Islet precursor cell (in vitro differentiated cells): ENCODE data around the gene ARGLU1.
A peak's percentile ranks its signal among the peaks of the same experiment; 100 is the strongest.

Experiments
- DNase-seq: peaks from one replicate; pipeline ENCODE4 v3.0.0-alpha.2; 2018

Gene ARGLU1

DNA sequence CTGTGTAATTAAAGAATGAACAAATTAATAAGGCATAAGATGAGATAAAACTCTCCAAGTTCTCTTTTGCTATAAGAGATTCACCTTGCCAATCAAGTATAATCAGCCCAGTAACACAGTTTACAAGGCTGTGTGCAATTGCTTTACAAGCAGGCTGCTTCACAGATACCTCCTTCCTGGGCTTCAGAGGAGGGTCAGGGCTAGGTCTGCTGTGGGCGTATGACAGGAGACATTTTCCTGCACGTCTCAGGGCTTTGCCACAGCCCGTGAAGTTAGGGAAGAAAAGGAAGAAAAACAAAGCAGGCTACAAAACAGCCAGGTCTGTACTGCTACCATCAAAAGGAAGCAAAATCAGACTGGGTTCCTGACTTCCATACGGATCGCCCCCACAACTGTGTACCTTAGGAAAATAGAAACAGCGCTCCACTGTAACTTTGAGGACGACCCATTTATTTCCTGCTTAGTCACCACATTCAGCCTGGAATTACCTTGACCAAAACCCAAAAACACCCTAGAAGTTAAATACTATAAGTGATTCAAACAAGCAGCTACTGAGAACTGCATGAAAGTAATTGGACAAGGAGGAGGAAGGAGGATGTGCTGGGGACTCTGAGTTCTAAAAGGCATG lies 44.9 kb downstream of the ARGLU1 start:
- DNase-seq = peak; percentile 74

DNA sequence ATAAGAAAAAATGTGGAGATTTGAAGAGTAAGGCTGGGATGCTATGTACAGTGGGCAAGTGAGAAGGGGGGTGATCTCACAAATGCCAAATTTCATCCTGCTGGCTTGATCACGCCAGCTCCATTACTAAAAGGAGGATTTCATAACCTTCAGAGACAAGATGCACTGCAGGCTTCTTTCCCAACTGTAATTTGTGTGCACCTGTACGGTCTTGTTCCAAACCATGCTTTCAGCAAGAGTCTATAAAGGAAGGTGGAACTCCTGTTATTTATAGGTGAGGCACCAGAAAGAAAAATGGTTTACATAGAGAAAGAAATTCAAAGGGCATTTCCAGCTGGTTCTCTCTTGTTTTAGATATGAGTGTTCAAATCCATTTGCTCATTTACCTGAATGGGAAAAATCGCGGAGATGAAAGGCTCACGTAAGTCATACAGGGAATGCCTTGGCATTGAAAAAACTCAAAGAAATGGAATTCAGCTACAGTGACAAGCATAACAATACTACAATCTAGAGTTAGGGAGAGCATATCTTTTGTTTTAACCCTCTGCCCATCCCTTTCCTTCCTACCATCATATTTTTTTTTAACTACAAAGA lies 45.7 kb downstream of the ARGLU1 start:
- DNase-seq = no peak

DNA sequence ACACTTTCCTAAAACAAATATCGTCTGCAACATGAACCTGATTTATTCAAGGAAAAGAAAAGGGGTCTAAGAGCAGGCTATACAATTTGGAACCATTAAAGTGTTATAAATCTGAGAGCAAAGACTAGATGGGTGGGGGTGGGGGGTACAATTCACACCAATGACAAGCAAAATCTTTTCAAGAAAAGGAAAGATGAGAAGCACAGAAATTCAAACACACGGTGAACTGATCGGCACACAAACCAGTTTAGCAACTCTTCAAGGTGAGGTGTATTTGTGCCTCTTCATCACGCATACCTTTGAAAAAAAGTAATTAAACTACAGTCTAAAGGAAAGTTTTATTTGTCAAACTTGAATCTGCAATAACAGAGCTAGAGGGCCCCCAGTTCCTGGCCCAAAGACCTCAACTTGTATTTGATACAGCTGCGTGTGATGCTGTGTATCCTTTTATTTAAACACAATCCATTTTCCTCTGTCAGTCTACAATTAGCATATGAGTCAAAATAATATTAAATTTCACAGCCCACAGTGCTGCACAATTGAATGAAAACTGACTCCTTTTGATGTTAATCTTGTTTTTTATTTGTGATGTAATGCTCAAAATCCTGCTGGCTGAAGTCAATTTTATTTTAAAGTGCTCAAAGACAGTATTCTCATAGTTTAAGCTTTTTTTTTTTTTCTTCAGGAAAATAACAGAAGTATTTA lies 46.7 kb downstream of the ARGLU1 start:
- no peak for DNase-seq

DNA sequence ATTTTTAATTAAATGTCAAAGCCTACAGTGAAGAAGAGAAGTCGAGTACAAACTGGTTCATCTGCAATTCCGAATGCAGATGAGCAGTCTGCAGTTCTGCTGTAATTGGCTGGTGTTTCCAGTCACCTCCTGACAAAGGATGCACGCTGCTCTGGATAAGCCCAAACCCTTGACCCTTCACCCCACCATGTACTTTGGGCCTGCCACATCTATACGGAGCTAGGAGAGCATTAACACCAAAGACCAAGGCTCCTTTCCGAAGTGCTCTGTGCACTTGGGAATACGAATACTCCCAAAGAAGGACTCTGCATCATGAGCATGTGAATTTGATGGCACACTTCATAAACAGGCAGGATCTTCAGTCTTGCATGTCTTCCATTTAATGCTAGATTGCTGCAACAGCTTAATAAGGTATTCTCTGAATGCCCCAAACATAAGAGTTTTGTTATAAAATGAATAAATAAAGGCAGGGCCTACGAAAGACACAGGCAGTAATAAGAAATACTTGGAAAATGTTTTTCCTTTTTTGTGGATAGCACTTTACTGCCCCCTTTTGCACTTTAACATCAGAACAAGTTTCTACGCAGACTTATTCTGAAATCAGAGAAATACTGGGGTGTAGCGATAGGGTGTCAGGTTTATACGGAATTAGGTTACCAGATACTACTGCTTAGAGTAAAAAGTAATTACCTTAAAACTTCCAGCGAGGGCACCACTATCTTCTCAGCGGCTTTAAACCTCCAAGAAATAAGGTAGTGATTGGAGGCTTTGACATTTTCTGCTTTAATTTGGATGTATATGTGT lies 47.5 kb downstream of the ARGLU1 start:
- no peak for DNase-seq

DNA sequence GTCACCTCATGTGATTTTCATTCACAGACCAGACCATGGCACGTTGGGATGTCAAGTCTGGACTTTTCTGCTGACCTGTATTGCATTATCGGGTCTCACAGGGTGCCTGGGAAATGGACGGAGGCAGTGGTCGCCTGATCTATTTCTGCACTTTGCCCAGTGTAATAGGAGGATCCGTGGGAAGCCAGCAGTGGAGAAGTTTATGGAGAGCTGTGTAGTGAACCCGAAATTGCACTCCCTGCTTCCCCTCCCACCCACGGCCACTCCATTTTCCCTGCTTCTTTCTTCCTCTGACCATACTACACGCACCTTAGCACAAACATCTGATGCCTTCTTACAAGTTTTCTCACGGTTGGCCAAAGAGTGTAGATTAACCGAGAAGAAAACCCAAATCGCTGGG lies 49.4 kb downstream of the ARGLU1 start:
- DNase-seq = no peak

DNA sequence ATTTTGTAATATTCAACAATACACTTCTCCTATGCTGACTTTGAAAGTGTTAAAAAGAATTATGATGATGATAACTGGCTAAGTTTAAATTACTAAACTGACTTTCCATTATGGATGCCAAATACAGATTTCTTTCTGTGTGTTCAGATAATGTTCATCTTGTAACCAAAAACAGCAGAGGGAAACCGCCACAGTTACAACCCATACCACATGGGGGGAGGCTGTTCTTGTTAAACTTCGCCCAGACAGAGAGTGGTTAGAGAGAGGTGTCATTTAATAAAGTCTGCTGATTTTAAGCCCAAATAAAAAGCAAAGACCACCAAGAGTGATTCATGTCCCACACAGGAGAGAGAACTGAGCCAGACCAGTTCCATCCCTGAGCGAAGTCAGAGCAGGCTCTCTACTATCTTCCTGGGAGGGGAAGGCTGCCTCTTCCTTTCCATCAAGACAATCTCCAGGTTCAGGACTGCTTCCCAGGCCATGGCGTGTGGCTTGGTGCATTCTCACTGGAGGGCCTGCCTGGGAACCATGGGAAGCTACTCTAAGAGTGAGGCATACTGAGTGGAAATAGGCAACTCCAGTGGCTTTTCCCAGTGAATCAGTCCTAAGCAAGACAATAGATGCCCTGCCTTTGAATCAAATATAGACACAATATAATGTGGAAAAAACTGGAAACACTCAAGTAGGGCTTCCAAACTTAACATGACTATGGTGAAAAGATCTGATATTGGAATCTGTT lies 50.7 kb downstream of the ARGLU1 start:
- no peak for DNase-seq

DNA sequence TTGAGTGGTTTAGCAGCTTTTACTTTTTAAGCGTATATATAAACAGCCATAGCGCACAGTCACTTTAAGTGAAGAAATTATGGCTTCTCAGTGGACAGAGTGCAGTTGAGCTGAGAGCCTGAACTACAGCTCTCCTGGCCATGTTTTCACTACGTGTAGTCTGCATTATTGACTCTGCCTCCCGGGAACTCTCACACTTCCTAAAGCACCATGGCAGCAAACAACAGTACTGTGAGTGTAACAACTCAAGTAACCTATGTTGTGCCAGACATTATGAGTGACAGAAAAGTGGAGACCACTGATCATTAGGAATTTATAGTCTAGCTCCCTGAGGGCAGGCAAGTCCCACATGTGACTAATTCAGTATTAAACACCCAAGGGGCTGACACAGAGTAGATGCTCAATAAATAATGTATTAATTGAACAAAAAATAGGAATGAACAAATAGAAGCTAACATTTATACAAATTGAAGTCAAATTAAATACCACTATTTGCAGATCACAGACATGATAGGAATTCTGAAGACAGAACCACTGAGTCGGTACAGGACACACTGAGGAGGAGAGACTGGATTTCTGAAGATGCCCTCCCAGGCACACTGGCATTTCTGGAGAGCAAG lies 52.2 kb downstream of the ARGLU1 start:
- no peak for DNase-seq

DNA sequence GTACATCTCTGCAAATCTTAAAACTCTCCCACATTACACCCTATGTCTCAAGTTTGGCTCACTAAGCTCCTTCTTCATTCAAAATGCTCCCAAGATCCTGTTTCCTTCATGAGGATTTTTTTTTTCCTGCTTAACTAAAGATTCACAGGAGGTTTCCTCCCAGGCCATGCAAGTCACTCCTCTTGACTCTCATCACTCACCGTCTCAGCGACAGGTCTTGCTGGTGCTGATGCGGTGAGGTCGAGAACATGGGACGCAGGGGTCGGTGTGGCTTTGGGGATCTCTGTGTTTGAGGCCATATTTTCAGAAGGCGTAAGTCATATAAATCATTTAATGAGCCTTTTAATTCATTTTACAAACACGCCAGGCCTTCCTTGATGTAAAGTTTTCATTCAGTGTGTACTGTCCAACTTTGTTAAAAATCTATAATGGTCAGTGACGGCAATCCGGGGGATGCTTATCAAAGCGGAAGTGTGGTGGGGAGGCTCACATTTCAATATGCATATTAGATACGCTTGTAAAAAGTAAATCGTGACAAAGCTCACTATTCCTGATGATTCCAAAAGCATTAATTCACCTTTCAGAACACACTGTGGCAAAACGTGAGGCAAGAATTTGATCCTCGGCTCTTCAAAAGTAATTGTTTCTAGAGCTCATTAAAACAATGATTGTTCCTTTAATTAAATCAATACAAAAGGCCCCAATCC lies 52.9 kb downstream of the ARGLU1 start:
- no peak for DNase-seq

DNA sequence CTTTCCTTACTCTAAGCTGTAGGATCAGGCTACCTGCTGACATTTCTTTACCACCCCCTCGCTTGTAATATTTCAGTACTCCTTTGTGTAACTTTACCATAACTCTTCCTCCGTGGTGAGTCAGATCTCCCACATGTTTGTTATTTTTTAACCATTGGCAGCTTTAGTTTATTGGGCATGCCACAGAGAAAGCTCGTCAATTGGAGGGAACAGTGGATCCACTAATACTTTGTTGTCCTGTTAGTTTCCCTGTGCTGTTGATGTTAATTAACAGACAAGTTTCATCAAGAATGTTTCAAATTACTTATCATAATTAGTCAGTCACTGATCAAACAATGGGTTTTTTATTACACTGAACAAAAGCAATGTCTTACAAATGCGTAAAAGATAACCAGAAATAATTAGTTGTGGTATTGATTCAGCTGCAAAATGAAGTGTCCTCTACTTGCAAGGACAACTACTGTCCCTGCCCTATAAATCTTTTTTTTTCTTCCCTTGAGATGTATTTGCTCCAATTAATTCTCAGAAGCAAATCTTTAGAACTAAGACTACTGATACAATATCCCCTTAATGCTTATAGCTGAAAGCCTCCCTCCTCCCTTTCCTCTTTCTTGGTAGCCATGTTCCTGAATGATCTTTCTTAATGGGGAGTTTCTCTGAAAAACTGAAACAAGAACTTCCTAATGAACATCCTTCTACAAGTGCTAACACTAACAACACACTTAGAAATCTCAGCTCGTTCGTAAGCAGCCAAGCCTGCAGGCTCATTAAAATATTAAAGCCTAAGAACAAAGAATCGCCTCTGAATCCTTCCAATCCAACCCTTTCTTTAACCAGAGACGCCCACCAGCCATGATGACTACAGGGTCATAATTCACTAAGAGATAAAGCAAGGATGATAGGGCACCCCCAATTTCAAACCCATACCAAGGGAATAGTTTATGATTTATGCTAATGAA lies 54.6 kb downstream of the ARGLU1 start:
- DNase-seq = no peak

DNA sequence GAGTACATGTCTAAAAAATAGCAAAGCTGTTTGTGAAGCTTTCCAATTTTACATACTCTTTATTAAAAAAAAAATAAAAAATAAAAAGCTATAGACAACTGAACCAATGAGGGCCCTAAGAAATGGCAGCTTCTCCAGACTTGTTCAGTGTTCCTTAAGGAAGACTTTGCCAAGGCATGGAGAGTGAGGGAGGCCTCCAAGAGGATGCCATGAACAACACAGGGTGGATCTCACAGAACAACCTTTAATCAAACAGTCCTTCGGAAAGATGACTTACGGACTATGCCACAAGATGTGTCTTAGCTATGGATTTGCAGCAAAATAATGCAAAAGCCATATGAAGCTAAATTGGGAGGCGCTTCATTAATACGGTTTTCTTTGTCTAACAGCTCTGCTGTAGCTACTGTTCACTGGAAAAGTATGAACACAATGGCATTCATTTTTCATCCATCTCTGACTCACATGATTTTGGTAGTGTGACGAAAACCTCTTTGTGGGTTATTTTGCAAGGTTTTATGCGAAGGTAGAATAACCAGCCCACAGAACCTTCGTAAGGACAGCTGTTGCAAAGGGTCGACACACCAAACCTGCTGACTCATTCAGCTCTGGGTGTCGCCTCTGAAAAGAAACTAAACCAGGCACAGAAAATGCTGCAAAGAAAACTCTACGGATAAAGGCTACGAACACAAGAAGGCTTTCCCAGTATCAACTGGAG lies 60.2 kb downstream of the ARGLU1 start:
- DNase-seq = peak; percentile 62

DNA sequence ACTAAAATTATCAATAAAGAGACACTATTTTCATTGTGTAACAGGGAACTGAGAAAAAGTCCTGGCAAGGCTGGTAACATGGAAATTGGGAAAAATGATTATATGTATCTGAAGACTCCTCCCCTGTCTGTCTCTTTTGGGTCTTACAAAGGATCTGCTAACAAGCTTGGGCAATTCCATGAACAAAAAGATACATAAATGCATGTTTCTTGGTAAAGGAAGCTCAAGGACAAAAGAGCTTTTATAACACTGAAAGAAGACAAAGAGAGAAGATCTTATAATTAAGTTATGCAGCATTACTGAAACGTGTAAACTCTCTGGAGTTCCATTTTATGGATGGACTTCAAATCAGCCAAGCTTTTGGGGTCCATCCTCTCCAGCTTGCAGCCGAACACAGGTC lies 61.7 kb downstream of the ARGLU1 start:
- no peak for DNase-seq

DNA sequence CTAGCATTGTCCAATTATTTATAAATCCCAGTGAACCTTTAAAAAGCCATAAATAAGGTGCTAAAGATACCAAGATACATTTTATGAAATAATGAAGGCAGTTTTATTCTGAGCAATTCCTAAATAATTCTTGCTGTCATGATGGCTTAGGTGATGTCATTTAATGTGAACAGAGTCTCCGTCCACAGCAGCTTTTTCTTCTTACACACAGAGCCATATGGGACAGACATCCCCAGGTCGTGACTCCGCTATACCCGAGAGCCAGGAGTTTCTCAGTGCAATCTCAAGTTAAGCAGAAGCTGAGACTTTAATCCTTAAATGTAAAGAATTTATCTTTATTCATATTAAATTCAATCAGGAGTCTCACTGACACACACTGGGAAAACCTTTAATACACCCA lies 62.2 kb downstream of the ARGLU1 start:
- DNase-seq = no peak

DNA sequence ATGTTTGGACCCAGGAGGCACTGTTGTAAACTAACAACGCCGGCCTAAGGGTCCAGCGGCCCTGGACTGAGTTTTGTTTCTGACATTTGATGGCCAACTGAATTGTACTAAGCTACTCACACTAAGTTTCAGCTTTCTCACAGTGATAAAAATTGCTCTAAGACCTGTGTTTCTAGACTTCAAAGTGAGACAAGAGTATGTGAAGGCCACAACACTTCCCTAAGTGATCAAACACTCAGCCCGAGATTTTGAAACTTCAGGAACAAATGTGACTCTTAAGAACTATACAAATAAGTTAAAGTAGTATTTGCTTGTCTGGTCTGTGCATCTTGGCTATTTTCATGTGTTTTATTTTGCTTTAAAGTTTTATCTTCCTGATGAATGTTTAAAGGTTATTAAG lies 62.6 kb downstream of the ARGLU1 start:
- DNase-seq = no peak

DNA sequence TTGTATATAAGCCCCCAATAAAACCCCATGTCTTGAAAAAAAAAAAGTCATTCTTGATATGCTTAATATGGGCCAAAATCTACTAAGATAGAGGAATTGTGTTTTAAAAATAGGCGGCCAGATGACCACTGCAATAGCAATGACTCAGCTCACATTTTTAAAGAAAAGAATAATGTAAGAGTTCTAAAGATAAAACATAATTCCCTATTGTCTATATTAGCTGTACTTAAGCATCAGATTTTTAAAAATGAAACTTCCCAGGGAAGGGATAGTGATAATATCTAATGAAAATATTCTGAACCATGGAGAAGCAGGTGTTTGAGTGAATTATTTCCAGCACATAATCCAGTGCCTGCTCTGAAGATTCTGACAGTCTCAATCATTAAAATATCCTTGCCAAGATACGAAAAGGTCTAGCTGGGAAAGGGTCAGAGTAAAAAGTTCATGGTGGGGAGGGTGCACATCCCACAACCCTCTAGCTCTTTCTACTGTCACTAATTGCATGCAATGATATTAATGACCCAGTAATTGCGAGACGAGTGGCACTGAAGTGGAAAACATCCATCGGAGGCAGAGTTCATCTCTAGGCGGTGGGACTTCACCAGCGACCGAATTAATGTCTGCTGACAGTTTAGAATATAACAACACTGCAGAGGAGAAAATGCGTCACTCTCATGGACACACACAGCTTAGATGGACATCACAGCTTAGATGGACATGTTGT lies 64.0 kb downstream of the ARGLU1 start:
- DNase-seq = no peak

DNA sequence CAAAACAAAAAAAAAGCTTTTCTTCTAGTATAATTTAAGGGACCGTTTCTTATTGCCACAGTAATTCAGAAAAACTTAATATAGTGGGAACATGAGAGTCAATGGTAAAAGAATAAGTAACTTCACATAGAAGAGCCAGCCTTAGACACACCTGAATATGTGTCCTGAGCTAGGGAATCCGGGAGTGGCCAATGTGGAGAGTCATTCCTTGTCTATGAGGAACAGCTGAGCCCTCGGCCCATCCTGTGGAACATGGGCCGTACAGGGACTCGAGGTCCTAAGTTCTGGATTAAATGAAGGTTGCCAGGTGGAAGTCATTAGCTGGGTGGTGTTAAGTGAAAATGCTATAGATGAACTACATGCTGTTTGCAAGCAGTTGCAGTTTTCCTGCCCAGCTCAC lies 64.7 kb downstream of the ARGLU1 start:
- DNase-seq = no peak

DNA sequence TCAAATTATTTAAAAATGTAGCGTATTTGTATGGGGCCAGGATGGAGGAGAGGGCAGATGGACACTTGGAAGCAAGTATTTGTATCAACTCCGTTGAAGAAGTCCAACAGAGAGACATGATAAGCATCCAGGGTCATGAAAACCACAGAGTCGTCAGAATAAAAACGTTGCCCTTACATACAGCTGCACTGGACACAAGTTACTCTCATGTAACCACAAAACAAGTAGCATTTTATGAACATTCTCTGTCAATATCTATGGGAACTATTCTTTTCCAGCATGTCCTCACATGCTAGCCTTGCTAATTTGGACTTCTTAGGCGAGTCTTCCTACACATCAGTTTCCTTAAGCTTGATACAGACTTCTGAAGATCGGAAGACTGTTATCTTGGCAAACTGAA lies 67.5 kb downstream of the ARGLU1 start:
- no peak for DNase-seq

DNA sequence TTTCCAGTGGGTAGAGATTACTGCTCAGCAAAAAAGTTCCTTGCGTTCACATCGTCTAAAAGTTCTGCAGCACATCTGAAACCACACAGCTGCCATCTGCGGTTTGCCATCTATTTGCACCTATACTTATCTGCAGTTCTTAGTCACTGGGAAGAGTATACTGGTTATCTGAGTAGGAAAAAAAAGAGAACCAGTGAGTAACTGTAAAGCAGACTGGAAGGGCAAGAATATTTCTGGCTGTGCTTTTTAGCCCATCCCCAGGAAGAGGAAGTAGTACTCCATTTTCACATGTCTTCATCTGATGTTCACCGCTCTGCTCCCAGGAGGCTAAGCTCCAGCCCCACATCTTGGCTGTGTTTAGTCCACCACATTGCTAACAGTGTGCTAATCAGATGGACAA lies 68.0 kb downstream of the ARGLU1 start:
- no peak for DNase-seq

DNA sequence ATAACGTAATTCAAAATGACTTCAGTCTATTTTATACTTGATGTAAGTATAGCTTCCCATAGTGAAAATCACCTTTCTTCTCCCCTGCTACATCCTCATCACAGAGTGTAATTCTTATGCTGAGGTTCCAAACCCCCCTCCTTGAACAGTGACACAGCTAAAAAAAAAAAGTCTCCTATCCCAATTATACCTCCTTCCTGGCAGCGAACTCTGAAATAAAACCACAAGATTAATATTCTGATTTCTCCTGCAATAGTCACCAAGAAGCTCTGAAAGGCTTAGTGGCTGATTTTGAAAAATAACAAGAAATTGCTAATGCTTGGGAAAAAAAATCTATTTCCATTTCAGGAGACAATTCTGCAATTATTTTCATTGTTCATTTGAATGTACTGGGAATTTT lies 68.8 kb downstream of the ARGLU1 start:
- DNase-seq = no peak

DNA sequence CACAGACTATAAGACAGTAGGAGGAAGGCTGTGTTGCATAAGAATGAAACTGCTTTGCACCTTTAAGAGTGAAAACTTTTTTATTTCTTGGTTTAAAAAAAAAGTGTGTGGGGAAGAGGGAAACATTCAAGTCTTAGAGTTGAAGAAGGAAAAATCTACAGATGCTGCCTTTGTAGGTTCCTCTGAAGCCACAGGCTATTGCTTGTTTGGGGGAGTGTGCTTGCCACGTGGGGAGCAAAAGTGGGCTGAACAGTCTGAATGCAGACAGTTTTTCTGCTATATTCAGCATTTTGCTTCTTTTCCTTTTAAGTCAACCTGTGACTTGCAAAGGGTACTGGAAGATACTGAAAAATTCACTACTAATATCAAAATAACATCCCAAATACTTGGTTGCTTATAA lies 69.4 kb downstream of the ARGLU1 start:
- DNase-seq = no peak
